HAP-1 (cell line): ENCODE measurements around the gene FAM20C.

Experiments
- DNase-seq, 2 experiments: peaks; one replicate each; pipeline ENCODE4 v3.0.0-alpha.2; 2016 to 2020; ENCODE audit warnings: low spot score in 2 of 2
- H3K27me3 ChIP-seq: fragments of 250-450 bp; sonication (Bioruptor Pico); 2 replicates; pipeline ENCODE4 v1.5.1; 2020; ENCODE audit warnings: low read depth, mild to moderate bottlenecking, moderate library complexity
- H3K36me3 ChIP-seq: fragments of 250-450 bp; sonication (Bioruptor Pico); replicated peaks from 2 replicates; pipeline ENCODE4 v1.5.1; 2020; ENCODE audit warnings: mild to moderate bottlenecking
- H3K4me1 ChIP-seq: fragments of 250-450 bp; sonication (Bioruptor Pico); 2 replicates; pipeline ENCODE4 v1.5.1; 2020; ENCODE audit warnings: mild to moderate bottlenecking
- H3K4me3 ChIP-seq: fragments of 250-450 bp; sonication (Bioruptor Pico); 2 replicates; pipeline ENCODE4 v1.5.1; 2020; ENCODE audit warnings: mild to moderate bottlenecking, moderate library complexity
- H3K9me3 ChIP-seq: fragments of 250-450 bp; sonication (Bioruptor Pico); 2 replicates; pipeline ENCODE4 v1.5.1; 2020; ENCODE audit warnings: mild to moderate bottlenecking, moderate library complexity
- in situ Hi-C: fragments of 300-500 bp; cut with MboI; formaldehyde crosslinking; loops from 3 replicates; pipeline ENCODE4 v1.14.3; 2020; ENCODE audit warnings: low sequenced_read_pairs, inconsistent platforms, mixed read lengths

The FAM20C gene

DNA sequence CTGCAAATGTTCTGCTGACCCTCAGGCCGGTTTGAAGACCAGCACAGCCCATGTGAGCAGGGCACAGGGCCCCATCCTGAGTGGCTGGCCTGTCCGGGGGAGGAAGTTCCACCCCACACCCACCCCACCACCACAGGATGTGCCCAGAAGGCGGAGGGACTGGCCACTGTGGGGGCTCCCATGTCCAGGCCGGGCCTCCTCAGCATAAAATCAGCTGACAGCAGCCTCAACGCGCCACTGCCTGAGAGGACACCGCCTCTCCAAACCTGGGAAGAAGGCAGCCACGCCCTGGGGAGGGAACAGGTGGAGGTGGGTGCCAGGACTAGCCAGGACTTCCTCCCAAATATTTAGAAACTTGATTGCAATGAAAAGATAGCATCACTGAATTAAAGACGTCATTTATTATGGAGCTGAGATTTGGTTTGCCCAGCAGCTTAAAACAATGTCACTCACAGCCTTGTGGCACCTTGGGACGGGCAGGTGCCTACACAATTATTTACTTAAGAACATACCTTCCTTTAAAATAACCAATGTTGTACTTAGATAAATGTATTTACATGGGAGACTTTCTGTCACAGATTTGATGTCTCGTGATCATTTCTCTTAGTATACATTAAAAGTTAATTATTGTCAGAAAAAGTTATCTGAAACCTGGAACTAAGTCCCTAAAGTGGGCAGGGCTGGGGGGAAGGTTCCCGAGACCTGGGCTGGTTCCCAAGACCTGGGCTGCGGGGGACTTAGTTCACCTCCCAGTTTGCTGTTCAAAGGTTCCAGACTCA lies 27.3 kb upstream of the FAM20C start:
- DNase-seq = no peak
- Histone ChIP-seq H3K9me3 (no peaks in the 10 kb centered on the region), H3K27me3 (no peaks in the 10 kb centered on the region), H3K36me3 (no peaks in the 10 kb centered on the region), H3K4me1 (no peaks in the 10 kb centered on the region), H3K4me3 (no peak overlapping the region)
- in situ Hi-C loops = no loop called here

- no peak for DNase-seq
- in situ Hi-C loops = no loop called here
- H3K4me1 ChIP-seq = no peaks in the 10 kb centered on the region
- H3K36me3 ChIP-seq = no peaks in the 10 kb centered on the region
- H3K9me3 ChIP-seq = no peaks in the 10 kb centered on the region
- no peaks in the 10 kb centered on the region for H3K27me3 ChIP-seq
- no peak overlapping the region for H3K4me3 ChIP-seq
These were observed 26.6 kb upstream of the FAM20C start for GRCh38 chr7:165661-166337.

DNA sequence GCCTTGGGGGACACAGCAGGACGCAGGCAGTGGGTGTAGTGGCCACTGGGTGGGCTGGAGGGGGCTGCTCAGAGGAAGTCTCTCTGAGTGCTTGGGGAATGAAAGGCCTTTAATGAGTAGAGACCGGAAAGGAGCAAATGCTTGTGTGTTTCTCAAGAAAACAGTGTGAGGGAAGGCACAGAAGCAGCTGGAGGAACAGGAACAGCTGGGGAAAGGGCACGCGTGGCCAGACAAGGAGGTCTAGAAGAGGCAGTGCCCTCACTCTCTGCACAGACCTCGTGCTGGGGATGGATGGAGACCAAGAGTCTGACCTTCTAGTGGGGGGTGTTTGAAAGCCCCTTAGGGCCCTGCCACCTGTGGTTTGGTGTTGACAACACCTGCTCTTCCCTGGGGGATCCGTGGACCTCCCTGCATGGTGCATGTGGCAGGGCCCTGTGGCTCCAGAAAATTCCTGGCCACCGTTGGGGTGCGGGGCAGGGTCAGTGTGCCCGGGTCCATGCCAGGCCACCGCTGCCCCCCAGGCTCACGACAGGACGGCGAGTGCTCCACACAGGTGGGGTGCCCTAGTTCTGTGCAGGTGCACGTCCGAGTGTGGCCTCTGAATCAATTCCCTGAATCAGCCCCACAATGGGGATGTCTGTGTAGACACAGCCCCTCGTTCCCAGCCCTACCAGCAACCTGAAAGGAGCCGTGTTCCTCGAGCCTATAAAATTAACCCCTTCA lies 25.9 kb upstream of the FAM20C start:
- in situ Hi-C loops = no loop called here
- no peaks in the 10 kb centered on the region for H3K27me3 ChIP-seq
- DNase-seq = no peak

DNA sequence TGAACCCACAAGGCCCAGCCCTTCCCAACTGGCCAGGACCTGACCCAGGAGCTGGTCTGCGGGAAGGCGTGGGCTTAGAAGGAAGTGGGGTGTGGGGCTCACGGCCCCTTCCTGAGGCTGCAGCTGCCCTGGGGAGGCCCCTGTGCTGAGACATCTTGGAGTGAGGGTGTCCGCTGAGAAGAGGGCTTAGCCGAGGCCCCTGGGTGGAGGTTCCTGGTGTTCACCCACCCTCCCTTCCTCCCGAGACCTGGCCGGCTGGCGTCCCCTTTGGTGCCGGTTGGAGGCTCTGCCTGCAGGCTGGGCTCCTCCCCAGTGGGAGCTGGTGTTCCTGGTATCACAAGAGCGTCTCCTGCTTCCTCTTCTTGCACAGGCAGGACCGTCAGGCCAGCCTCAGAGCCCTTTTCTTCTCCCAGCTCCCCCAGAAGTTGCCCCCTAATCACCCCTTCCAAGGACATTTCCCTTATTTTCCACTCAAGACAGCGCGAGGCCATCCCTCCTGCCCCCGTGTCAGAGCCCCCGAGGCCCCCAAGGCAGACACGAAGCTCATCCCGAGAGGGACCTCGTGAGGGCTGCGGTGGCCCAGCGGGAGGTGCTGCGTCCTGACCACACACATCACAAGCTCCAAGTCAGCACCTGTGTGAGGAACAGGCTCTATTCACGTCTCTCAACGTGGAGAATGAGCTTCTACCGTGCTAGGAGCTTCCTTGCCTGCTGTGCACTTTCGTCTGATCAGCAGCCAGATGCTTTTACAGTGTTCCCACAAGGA lies 25.1 kb upstream of the FAM20C start:
- H3K4me1 ChIP-seq = no peaks in the 10 kb centered on the region
- H3K27me3 ChIP-seq = no peaks in the 10 kb centered on the region
- H3K9me3 ChIP-seq = no peaks in the 10 kb centered on the region
- no peak overlapping the region for H3K4me3 ChIP-seq
- H3K36me3 ChIP-seq = no peaks in the 10 kb centered on the region
- DNase-seq = no peak
- in situ Hi-C loops = no loop called here

More for the DNA sequence above, 25.9 kb upstream of the FAM20C start:
- H3K36me3 ChIP-seq = no peaks in the 10 kb centered on the region
- no peaks in the 10 kb centered on the region for H3K9me3 ChIP-seq
- H3K4me1 ChIP-seq = no peaks in the 10 kb centered on the region
- H3K4me3 ChIP-seq = no peak overlapping the region

- no peaks in the 10 kb centered on the region for H3K27me3 ChIP-seq
- no peaks in the 10 kb centered on the region for H3K36me3 ChIP-seq
- H3K4me3 ChIP-seq = no peak overlapping the region
- H3K9me3 ChIP-seq = no peaks in the 10 kb centered on the region
- in situ Hi-C loops = no loop called here
- no peak for DNase-seq
- H3K4me1 ChIP-seq = no peaks in the 10 kb centered on the region
These were observed 24.2 kb upstream of the FAM20C start for GRCh38 chr7:167976-168791.

DNA sequence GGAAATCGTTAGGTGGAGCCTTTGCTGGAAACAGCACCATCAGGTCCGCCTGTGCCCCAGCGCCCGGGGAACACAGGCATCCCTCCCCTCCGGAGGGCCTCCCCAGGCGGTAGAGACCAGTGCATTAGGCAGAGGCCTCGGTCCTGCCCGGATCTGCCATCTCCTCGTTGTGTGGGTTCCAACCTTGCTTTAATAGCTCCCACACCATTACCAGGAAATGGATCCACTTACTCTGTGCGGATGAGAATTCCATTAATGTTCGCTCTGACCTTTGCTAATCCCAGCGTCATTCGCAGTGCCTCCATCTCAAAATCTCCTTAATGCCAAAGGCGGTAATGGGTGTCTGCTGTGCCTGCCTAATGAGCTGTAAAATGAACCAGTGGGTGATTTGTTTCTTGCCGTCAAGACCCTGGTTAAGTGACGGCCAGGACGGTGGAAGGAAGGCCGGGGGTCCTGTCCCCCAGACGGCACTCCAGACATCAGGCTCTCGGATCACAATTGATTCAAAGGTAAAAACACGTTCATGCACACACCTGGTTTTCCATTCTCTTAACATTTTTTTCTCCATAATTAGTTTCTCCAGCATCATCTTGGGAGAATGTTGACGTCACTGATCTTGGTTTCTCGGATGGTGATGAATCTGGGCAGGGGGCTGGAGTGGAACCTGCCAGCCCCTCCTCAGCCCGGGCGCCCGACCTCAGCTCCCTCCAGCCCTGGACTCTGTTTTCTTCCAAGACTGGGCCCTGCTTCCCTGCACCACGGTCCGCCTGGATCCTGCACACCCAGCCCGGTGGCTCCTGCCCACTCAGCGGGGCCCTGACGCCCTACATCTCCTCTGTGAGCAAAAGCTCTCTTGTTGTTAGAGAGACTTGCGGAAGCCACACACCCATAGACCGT lies 22.8 kb upstream of the FAM20C start:
- DNase-seq = no peak
- in situ Hi-C loops = no loop called here
- H3K27me3 ChIP-seq = no peaks in the 10 kb centered on the region
- no peaks in the 10 kb centered on the region for H3K9me3 ChIP-seq
- H3K4me3 ChIP-seq = no peak overlapping the region
- H3K4me1 ChIP-seq = no peaks in the 10 kb centered on the region
- H3K36me3 ChIP-seq = no peaks in the 10 kb centered on the region

DNA sequence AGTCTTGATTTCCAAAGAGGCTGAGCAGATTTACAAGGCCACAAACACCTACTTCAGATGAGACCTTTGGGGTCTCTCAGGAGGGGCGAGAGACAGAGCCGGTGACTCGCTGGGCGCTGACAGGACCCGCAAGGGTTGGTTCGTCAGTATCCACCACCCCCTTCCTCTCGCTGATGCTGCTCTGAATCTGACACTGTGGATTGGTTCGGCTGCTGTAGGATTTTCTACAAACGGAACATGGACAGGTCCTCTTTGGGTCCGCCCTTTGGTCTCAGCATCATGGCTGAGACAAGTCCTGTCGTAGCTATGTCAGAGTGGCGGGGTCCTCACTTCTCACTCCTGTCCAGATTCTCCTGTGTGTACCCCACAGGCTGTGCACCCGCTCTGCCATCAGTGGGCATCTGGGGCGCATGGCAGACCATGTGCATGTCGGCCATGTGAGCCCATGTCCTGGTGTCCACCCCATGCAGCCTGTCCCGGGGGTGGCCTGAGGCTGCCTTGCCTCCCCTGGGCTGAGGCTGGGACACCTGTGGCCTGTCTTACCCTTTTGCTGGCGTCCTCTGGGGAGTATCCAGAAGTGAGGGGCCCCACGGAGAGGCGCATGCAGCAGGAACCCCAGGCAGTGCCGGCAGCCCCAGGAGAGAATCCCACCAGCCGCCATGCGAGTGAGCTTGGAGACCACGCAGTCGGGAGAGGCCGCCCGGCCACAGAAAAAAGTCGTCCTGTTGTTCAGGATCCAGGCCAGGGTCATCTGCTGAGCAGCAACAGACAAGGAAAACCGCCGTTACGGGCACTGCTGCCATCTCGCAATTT lies 21.6 kb upstream of the FAM20C start:
- Histone ChIP-seq H3K4me3 (no peak overlapping the region), H3K27me3 (no peaks in the 10 kb centered on the region), H3K4me1 (no peaks in the 10 kb centered on the region), H3K9me3 (no peaks in the 10 kb centered on the region), H3K36me3 (no peaks in the 10 kb centered on the region)
- DNase-seq = no peak
- in situ Hi-C loops = no loop called here

- Histone ChIP-seq H3K36me3 (no peaks in the 10 kb centered on the region), H3K4me3 (no peak overlapping the region), H3K9me3 (no peaks in the 10 kb centered on the region), H3K4me1 (no peaks in the 10 kb centered on the region), H3K27me3 (no peaks in the 10 kb centered on the region)
- in situ Hi-C loops = no loop called here
- no peak for DNase-seq
These were observed 20.9 kb upstream of the FAM20C start for GRCh38 chr7:171364-171904.

- Histone ChIP-seq H3K36me3 (no peaks in the 10 kb centered on the region), H3K4me3 (no peak overlapping the region), H3K9me3 (no peaks in the 10 kb centered on the region), H3K27me3 (peaks cover under 1% of the 10 kb centered on the region; the same call in 1 of the 2 replicates), H3K4me1 (no peaks in the 10 kb centered on the region)
- in situ Hi-C loops = no loop called here
- no peak for DNase-seq
These were observed 20.4 kb upstream of the FAM20C start for GRCh38 chr7:171912-172515.

DNA sequence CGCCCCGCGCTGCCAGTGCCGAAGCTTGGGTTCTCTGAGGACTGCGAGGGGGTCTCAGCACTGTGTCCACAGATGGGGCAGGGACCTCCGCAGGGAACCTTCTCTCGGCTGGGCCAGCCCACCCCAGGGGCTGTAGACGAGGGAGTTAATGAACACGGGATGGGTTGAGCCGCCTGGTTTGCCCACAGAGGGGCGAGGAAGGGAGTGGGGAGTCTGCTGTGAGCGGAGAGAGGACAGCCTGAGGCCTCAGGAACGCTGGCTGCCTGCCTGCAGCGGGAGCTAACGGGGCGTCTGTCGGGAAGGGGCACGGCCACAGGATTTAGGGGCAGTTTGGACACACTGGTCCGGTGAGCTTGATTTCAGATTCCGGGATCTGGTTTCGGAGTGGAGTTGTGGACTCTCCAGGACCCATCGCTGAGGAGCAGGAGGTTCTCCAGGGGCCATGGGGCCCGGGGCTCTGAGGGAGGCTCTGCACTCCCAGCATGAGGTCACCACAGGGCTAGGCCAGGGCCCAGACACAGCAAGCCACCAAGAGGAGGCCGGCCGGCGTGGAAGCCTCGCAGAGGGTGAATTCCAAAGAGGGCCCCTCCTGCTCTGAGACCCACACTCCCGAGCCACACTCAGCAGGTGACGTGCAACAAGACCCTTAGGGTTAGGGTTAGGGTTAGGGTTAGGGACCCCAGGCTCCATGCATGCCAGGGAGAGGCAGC lies 19.0 kb upstream of the FAM20C start:
- H3K36me3 ChIP-seq = no peaks in the 10 kb centered on the region
- no peak overlapping the region for H3K4me3 ChIP-seq
- no peaks in the 10 kb centered on the region for H3K4me1 ChIP-seq
- no peaks in the 10 kb centered on the region for H3K9me3 ChIP-seq
- H3K27me3 ChIP-seq = peaks cover 4% of the 10 kb centered on the region; the same call in 1 of the 2 replicates
- in situ Hi-C loops = no loop called here
- no peak for DNase-seq

DNA sequence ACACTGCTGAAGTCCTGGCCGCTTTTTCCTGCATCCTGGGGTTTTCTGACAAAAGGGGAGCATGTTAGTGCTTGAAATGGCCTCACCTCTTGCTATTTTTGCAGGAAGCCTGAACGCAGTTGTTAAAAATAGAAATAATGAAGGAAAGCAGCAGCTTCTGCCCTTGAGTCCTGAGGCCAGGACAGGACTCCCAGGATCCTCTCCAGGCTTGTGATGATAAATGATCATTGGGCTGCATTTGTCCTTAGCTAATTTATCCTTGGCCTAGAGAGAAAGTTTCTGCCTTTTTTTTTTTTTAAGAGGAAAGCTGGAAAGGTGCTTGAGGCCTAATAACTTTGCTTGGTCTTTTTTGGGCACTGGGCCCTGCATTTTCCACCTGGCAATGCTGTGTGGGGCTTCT lies 17.7 kb upstream of the FAM20C start:
- no peak for DNase-seq
- Histone ChIP-seq H3K4me3 (no peak overlapping the region), H3K4me1 (no peaks in the 10 kb centered on the region), H3K36me3 (no peaks in the 10 kb centered on the region), H3K9me3 (no peaks in the 10 kb centered on the region), H3K27me3 (peaks cover 11% of the 10 kb centered on the region; the same call in 1 of the 2 replicates)
- in situ Hi-C loops = no loop called here
